Measurements from ENCODE around the gene BRCC3.
A peak's percentile ranks its signal among the peaks of the same experiment; 100 is the strongest.

The BRCC3 gene

GRCh38 chrX:155070038-155070437 lies 1.3 kb upstream of the BRCC3 start:
- H3K4me3 ChIP-seq (ENCODE audit: low read depth, low read length) = peak overlapping the region; percentile 62
- POLR2A ChIA-PET = no interaction called here
- CTCF ChIA-PET = interaction anchor here (7.1 kb wide), 1 partner anchor 13 kb away, joined by 47 read pairs; no protein-coding TSS in a partner anchor
- no peak for DNase-seq (ENCODE audit: low read depth, low spot score)
- no peak for TF ChIP-seq CTCF (IDR thresholded peaks at IDR 0.05; ENCODE audit: insufficient read depth, low read length, missing control alignments)

GRCh38 chrX:155070663-155070974 lies 689 bp upstream of the BRCC3 start:
- ChIA-PET POLR2A (no interaction called here), CTCF (interaction anchor here (7.1 kb wide), 1 partner anchor 14 kb away, joined by 47 read pairs; no protein-coding TSS in a partner anchor)
- H3K4me3 ChIP-seq (ENCODE audit: low read depth, low read length) = peak overlapping the region; percentile 62
- no peak for TF ChIP-seq CTCF (IDR thresholded peaks at IDR 0.05; ENCODE audit: insufficient read depth, low read length, missing control alignments)
- no peak for DNase-seq (ENCODE audit: low read depth, low spot score)

GRCh38 chrX:155071694-155072280 lies 479 bp downstream of the BRCC3 start:
- peak overlapping the region; percentile 71 for H3K4me3 ChIP-seq (ENCODE audit: low read depth, low read length)
- ChIA-PET CTCF (interaction anchor here (0.6 kb wide), 1 partner anchor 22 kb away, joined by 3 read pairs; no protein-coding TSS in a partner anchor), POLR2A (no interaction called here)
- no peak for TF ChIP-seq CTCF (IDR thresholded peaks at IDR 0.05; ENCODE audit: insufficient read depth, low read length, missing control alignments)
- DNase-seq (ENCODE audit: low read depth, low spot score) = no peak

GRCh38 chrX:155086202-155086840 lies 15.0 kb downstream of the BRCC3 start:
- DNase-seq (ENCODE audit: low read depth, low spot score) = no peak
- TF ChIP-seq CTCF (IDR thresholded peaks at IDR 0.05; ENCODE audit: insufficient read depth, low read length, missing control alignments) = peak; percentile 51
- no peak overlapping the region for H3K4me3 ChIP-seq (ENCODE audit: low read depth, low read length)
- ChIA-PET CTCF (interaction anchor here (0.7 to 1.9 kb wide), 9 partner anchors 9 to 169 kb away, joined by 3 to 8 read pairs (median 4); no protein-coding TSS in a partner anchor), POLR2A (no interaction called here)

- POLR2A ChIA-PET = no interaction called here
- H3K4me3 ChIP-seq (ENCODE audit: low read depth, low read length) = no peak overlapping the region
- CTCF ChIA-PET = interaction anchor here (0.7 to 1.9 kb wide), 9 partner anchors 10 to 169 kb away, joined by 3 to 8 read pairs (median 4); no protein-coding TSS in a partner anchor
- DNase-seq (ENCODE audit: low read depth, low spot score) = no peak
- no peak for TF ChIP-seq CTCF (IDR thresholded peaks at IDR 0.05; ENCODE audit: insufficient read depth, low read length, missing control alignments)
Observed at GRCh38 chrX:155086961-155087735, 15.8 kb downstream of the BRCC3 start.

All from AG04449 (cell line).